Measurements from ENCODE around the gene MSL1. TPM values are rescaled to one million over a fixed set of nuclear protein-coding genes. Genes with fewer than 3 reads are reported as not detected.
A peak's percentile ranks its signal among the peaks of the same experiment; 100 is the strongest.
"Not testable (repeated sequence)": the region's sequence is repeated elsewhere in the genome, so short reads cannot be mapped to it uniquely, and the experiment has no call there.

The MSL1 gene
- total RNA-seq, 1 donor from 2014 or later: 96.2 TPM

DNA sequence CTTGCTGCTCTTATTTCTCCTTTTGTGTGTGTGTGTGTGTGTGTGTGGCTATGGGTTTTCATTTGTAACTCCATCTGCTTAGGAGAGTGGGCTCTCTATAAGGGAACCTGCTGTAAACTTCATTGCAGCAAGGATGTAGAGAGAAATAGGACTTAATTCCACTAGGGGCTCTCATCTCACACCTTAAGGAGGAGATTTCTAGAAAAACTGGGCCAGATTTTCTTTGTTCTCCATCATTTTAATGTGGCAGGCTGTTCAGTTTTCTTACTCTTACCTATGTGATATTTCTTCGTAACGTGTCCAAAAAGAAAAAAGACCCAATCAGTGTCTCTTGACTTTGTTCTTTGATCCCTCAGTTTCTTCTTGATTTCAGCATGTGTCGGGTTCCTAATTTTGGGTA lies 14.0 kb downstream of the MSL1 start:
- Mint-ChIP-seq H3K4me3 (ENCODE audit: unreplicated experiment) (no peak overlapping the region), H3K36me3 (ENCODE audit: low read depth, unreplicated experiment) (peaks cover 34% of the 10 kb centered on the region), H3K4me1 (ENCODE audit: unreplicated experiment) (peaks cover 3% of the 10 kb centered on the region), H3K27me3 (ENCODE audit: unreplicated experiment) (peaks cover 4% of the 10 kb centered on the region), H3K9me3 (ENCODE audit: unreplicated experiment) (no peaks in the 10 kb centered on the region), H3K27ac (ENCODE audit: unreplicated experiment) (no peak overlapping the region)
- TF ChIP-seq, protein P1, sequence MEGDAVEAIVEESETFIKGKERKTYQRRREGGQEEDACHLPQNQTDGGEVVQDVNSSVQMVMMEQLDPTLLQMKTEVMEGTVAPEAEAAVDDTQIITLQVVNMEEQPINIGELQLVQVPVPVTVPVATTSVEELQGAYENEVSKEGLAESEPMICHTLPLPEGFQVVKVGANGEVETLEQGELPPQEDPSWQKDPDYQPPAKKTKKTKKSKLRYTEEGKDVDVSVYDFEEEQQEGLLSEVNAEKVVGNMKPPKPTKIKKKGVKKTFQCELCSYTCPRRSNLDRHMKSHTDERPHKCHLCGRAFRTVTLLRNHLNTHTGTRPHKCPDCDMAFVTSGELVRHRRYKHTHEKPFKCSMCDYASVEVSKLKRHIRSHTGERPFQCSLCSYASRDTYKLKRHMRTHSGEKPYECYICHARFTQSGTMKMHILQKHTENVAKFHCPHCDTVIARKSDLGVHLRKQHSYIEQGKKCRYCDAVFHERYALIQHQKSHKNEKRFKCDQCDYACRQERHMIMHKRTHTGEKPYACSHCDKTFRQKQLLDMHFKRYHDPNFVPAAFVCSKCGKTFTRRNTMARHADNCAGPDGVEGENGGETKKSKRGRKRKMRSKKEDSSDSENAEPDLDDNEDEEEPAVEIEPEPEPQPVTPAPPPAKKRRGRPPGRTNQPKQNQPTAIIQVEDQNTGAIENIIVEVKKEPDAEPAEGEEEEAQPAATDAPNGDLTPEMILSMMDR (IDR thresholded peaks at IDR 0.05; ENCODE audit: unreplicated experiment): no peak
- no peak for DNase-seq (ENCODE audit: low spot score)

DNA sequence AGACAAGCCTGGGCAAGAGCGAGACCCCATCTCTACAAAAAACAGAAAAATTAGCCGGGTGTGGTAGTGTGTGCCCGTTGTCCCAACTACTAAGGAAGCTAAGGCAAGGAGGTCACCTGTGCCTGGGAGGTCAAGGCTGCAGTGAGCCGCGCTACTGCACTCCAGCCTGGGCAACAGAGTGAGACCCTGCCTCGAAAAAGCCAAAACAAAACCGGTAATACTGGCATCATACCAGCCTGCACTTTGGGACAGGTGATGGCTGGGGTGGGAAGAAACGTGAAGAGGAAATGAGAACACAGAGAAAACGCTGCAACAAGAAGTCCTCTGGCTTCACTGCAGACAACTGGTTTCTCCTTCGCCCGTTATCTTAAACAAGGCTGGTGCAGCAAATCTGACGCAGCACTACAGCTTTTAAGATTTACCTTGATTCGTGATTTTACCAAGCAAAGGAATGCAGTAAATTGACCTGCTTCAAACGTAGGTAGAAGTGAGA lies 17.8 kb downstream of the MSL1 start:
- Mint-ChIP-seq H3K9me3 (ENCODE audit: unreplicated experiment) (no peaks in the 10 kb centered on the region), H3K4me1 (ENCODE audit: unreplicated experiment) (peaks cover 12% of the 10 kb centered on the region), H3K27ac (ENCODE audit: unreplicated experiment) (peak overlapping the region; percentile 97), H3K4me3 (ENCODE audit: unreplicated experiment) (peak overlapping the region; percentile 98), H3K27me3 (ENCODE audit: unreplicated experiment) (peaks cover 4% of the 10 kb centered on the region), H3K36me3 (ENCODE audit: low read depth, unreplicated experiment) (peaks cover 26% of the 10 kb centered on the region)
- TF ChIP-seq, protein P1 (IDR thresholded peaks at IDR 0.05; ENCODE audit: unreplicated experiment): no peak
- DNase-seq (ENCODE audit: low spot score): peak; percentile 5

DNA sequence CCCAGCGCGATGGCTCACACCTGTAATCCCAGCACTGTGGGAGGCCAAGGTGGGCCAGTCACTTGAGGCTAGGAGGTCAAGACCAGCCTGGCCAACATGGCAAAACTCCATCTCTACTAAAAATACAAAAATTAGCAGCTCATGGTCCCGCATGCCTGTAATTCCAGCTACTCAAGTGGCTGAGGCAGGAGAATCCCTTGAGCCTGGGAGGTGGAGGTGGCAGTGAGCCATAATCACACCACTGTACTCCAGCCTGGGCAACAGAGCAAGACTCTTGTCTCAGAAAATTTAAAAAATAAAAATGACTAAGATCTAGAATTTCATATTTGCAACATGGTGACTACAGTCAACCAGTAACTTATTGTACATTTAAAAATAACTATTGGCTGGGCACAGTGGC lies 21.4 kb downstream of the MSL1 start:
- H3K27me3 Mint-ChIP-seq (ENCODE audit: unreplicated experiment); H3K4me3 Mint-ChIP-seq (ENCODE audit: unreplicated experiment); DNase-seq (ENCODE audit: low spot score); H3K9me3 Mint-ChIP-seq (ENCODE audit: unreplicated experiment); H3K27ac Mint-ChIP-seq (ENCODE audit: unreplicated experiment): not testable (repeated sequence)
- Mint-ChIP-seq H3K4me1 (ENCODE audit: unreplicated experiment) (peaks cover 12% of the 10 kb centered on the region), H3K36me3 (ENCODE audit: low read depth, unreplicated experiment) (peaks cover 14% of the 10 kb centered on the region)

DNA sequence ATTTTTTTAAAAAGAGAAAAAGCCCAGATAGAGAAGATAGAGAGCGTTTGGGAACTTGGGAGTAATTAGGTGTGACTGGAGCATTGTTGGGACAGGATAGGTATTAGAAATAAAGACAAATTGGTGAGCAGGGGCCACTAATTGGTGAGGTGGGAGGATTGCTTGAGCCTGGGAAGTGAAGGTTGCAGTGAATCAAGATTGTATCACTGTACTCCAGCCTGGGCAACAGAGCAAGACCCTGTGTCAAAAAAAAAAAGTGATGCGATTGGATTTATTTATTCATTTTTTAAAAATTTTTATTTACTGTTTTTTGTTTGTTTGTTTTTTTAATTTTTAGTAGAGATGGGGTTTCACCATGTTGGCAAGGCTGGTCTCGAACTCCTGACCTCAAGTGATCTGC lies 23.7 kb downstream of the MSL1 start:
- no peak overlapping the region for H3K27ac Mint-ChIP-seq (ENCODE audit: unreplicated experiment)
- no peak for DNase-seq (ENCODE audit: low spot score)
- TF ChIP-seq, protein P1 (IDR thresholded peaks at IDR 0.05; ENCODE audit: unreplicated experiment): no peak
- no peaks in the 10 kb centered on the region for H3K27me3 Mint-ChIP-seq (ENCODE audit: unreplicated experiment)
- no peaks in the 10 kb centered on the region for H3K9me3 Mint-ChIP-seq (ENCODE audit: unreplicated experiment)
- H3K4me3 Mint-ChIP-seq (ENCODE audit: unreplicated experiment): no peak overlapping the region
- peaks cover 9% of the 10 kb centered on the region for H3K4me1 Mint-ChIP-seq (ENCODE audit: unreplicated experiment)
- peaks cover 27% of the 10 kb centered on the region for H3K36me3 Mint-ChIP-seq (ENCODE audit: low read depth, unreplicated experiment)

DNA sequence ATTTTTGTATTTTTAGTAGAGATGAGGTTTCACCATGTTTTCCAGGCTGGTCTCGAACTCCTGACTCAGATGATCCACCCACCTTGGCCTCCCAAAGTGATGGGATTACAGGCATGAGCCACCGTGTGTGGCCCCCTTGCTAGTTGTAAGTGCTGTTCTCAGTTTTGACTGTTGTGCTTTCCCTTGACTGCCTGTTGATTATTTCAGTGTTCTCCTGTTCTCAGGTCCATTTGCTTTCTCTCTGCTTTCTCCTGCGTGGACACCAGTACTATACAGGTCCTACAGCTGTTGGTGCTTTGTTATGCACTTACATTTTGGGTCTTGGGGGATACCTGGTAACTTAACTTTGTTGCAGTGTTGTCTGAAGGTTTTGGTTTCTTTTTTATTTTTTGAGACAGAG lies 26.8 kb downstream of the MSL1 start:
- no peak overlapping the region for H3K4me3 Mint-ChIP-seq (ENCODE audit: unreplicated experiment)
- DNase-seq (ENCODE audit: low spot score): no peak
- no peaks in the 10 kb centered on the region for H3K27me3 Mint-ChIP-seq (ENCODE audit: unreplicated experiment)
- H3K36me3 Mint-ChIP-seq (ENCODE audit: low read depth, unreplicated experiment): peaks cover 30% of the 10 kb centered on the region
- H3K27ac Mint-ChIP-seq (ENCODE audit: unreplicated experiment): peak overlapping the region; percentile 57
- no peaks in the 10 kb centered on the region for H3K9me3 Mint-ChIP-seq (ENCODE audit: unreplicated experiment)
- no peaks in the 10 kb centered on the region for H3K4me1 Mint-ChIP-seq (ENCODE audit: unreplicated experiment)
- TF ChIP-seq, protein P1 (IDR thresholded peaks at IDR 0.05; ENCODE audit: unreplicated experiment): no peak

Data from endothelial cell (in vitro differentiated cells).